GM19043 (cell line): Measurements from ENCODE around the gene THOC1.
"Not testable (repeated sequence)": the region's sequence is repeated elsewhere in the genome, so short reads cannot be mapped to it uniquely, and the experiment has no call there.

Experiments used
- ATAC-seq: cut with Tn5 transposase; IDR thresholded peaks from one replicate; pipeline ENCODE4 v1.9.1; 2021; ENCODE audit warnings: low read depth; ENCODE audit not compliant: unreplicated experiment

The THOC1 gene, protein sequence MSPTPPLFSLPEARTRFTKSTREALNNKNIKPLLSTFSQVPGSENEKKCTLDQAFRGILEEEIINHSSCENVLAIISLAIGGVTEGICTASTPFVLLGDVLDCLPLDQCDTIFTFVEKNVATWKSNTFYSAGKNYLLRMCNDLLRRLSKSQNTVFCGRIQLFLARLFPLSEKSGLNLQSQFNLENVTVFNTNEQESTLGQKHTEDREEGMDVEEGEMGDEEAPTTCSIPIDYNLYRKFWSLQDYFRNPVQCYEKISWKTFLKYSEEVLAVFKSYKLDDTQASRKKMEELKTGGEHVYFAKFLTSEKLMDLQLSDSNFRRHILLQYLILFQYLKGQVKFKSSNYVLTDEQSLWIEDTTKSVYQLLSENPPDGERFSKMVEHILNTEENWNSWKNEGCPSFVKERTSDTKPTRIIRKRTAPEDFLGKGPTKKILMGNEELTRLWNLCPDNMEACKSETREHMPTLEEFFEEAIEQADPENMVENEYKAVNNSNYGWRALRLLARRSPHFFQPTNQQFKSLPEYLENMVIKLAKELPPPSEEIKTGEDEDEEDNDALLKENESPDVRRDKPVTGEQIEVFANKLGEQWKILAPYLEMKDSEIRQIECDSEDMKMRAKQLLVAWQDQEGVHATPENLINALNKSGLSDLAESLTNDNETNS

GRCh38 chr18:267688-268552 lies at the start of gene THOC1:
Gene THOC1, minus strand, starts transcription at chr18:268047. Its CDS starts 28 bp downstream, at chr18:268019.
- ATAC-seq = peak; percentile 85

- no peak for ATAC-seq
These were observed 49.8 kb upstream of the THOC1 start for GRCh38 chr18:317618-318017.

DNA sequence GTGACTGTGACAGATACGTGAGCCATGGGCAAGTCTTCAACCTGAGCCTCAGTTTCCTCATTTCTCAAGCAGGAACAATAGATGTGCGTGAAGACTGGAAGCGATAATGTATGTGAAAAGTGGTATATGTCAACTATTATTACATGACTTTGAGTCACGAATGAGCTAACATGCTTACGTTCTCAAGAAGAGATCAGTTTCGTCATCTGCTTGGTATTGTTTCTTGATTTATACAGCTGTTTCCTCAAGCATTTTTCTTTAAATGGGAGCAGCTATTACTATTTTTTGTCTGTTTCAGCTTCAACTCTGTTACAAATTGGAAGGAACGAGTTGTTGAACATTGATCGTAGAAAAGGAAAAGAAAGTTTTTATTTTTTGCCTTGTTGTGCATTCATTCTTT lies 48.5 kb upstream of the THOC1 start:
- no peak for ATAC-seq

DNA sequence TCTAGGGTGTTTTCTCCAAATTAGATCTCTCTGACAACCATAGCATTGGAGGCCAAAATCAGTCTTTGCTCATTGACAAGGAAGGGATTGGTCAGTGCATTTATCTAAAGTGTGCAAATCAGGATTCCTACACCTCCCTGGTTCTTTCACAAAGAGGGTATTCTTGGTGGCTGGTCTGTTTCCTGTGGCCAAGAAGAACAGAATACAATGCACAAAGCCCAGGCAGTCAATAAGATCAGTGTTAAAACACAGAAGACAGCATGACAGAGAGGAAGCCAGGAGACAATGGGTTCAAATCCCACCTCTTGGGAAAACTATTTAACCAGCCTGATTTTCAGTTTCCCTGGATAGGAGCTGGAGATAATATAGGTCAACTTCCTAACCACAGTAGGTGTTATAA lies 46.1 kb upstream of the THOC1 start:
- ATAC-seq = no peak

GRCh38 chr18:312415-312814 lies 44.6 kb upstream of the THOC1 start:
- ATAC-seq = no peak

GRCh38 chr18:310042-310441 lies 42.2 kb upstream of the THOC1 start:
- ATAC-seq = no peak

GRCh38 chr18:308086-308485 lies 40.2 kb upstream of the THOC1 start:
- not testable (repeated sequence) for ATAC-seq

DNA sequence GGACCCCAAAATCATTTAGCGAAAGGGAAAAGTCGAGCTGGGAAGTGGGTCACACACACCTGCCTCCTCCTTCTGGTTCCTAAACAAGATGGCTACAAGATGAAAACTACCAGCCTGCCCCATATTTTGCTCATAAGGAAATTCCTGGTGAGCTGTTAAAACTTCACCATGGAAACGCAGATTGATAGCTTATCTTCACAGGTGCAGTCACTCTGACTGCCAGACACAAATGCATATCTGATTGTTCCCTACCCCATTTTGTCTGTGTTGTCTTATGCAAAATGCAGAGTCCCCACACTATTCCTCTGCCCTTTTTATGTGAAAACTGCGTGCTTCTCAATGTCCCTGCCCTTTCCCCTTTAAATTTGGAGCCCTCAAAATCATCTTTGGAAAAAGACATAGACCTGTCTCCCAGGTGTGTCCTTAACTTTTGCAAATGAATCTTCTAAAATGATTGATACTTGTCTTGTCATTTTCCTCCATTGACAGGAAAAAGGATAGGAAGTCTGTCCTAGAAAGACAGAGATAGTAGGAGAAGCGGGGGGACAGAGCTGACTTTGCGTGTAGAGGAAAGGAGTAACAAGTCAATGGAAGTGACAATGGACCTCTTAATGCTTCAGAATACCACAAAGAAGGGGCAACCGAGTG lies 38.9 kb upstream of the THOC1 start:
- no peak for ATAC-seq

- no peak for ATAC-seq
These were observed 37.2 kb upstream of the THOC1 start for GRCh38 chr18:305003-305501.

- no peak for ATAC-seq
These were observed 35.8 kb upstream of the THOC1 start for GRCh38 chr18:303607-304006.

DNA sequence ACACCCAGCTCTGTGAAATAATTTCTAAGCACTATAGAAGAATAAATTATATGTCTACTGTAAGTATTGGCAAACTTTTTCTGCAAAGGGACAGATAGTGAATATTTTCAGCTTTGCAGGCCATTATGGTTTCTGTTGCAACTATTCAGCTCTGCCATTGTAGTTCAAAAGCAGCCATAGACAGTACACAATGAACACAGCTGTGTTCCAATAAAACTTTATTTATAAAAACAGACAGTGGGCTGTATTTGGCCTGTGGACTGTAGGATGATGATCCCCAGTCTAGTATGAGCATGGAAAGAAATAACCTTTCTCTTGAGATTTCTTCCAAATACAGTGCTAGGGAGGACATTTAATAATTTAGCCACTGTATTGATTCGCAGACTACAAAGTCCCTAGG lies 35.2 kb upstream of the THOC1 start:
- no peak for ATAC-seq

DNA sequence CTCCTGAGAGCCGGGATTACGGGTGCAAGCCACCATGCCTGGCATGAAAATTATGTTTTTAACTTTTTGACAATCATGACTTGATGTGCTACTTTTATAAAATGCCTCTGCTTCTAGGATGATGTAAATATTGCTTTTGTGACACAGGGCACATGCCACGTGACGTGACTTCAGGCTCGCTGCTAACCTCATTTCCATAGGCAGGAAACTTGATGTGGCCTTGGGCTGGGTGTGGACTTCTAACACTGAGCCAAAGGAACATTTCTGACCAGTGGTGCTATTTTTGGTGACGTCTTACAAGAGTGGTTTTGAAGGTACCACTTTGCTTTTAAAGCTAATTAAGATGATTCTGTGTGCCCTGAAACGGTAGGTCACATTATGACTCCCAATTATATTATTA lies 34.2 kb upstream of the THOC1 start:
- no peak for ATAC-seq

GRCh38 chr18:297936-298335 lies 30.1 kb upstream of the THOC1 start:
- ATAC-seq = no peak

GRCh38 chr18:295756-296490 lies 28.1 kb upstream of the THOC1 start:
- ATAC-seq = no peak

DNA sequence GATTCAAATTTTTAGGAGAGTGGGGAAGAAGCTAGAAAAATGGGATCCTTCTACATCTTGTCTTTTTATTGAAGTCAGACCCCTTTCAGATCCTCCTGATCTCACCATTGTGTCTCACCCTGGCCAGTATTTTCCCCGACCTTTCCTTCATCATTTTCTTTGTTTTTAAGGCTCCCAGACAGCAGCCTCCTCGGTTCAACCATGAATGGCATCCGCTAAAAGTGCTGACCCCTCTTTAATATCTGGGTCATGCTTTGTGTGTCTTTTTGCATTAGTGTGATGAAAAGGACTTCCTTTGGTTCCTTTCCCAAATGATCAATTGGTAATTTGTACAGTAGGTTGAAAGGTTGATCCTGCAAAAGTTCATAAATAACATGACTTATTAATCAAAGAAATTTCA lies 26.7 kb upstream of the THOC1 start:
- no peak for ATAC-seq

- no peak for ATAC-seq
These were observed 25.7 kb upstream of the THOC1 start for GRCh38 chr18:293536-293935.

GRCh38 chr18:292271-292670 lies 24.4 kb upstream of the THOC1 start:
- no peak for ATAC-seq

DNA sequence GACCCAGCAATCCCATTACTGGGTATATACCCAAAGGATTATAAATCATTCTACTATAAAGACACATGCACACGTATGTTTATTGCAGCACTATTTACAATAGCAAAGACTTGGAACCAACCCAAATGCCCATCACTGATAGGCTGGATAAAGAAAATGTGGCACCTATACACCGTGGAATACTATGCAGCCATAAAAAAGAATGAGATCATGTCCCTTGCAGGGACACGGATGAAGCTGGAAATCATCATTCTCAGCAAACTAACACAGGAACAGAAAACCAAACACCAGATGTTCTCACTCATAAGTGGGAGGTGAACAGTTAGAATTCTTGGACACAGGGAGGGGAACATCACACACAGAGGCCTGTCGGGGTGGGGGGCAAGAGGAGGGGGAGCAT lies 22.1 kb upstream of the THOC1 start:
- not testable (repeated sequence) for ATAC-seq

DNA sequence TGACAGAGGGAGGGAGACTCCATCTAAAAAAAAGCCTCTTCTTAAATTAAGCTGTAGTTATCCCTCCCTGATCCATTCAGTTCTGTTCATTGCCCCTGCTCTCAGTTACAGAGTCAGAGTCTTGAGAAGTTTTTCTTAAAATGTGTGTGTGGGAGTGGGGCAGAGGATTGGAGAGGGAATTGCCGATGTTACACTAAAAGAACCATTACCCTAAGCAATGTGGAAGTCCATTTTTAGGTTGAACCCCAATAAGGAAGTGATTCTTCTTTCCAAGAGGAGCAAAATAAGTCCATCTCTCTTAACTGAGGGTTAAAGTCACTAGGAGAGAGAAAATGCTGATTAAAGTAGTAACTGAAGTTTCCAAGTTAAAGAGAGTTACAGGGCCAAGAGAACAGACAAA lies 21.2 kb upstream of the THOC1 start:
- ATAC-seq = no peak
